A673 (cell line): ENCODE data around the gene VAPB. TPM values are rescaled to one million over a fixed set of nuclear protein-coding genes. Genes with fewer than 3 reads are reported as not detected.

Experiments
- BruUV-seq: library from RNA; stranded (reverse); fragments of 400-500 nt; replicated peaks from 2 replicates; lab custom pipeline; 2021; lab: Mats Ljungman, UMichigan
- CTCF ChIA-PET: fragments of 300-600 bp; sonication (Branson Sonifier 250); formaldehyde crosslinking; loops from one replicate; lab custom pipeline; 2022; ENCODE audit warnings: antibody characterized with exemption; lab: Charles Lee
- POLR2A ChIA-PET: fragments of 300-600 bp; sonication (Branson Sonifier 250); formaldehyde crosslinking; loops from one replicate; lab custom pipeline; 2022; ENCODE audit warnings: antibody characterized with exemption; ENCODE audit not compliant: low non-redundant PET; lab: Charles Lee
- DNase-seq: peaks from one replicate; pipeline ENCODE4 v3.0.0-alpha.2; 2015; ENCODE audit warnings: low spot score
- H3K27ac ChIP-seq: fragments of 200-600 bp; sonication (generic); 2 replicates; pipeline ENCODE4 v1.5.1; 2016; ENCODE audit warnings: mixed run types, low read depth, mild to moderate bottlenecking, mixed read lengths, antibody characterized with exemption, low read length; ENCODE audit not compliant: poor library complexity, severe bottlenecking
- H3K27me3 ChIP-seq: fragments of 200-600 bp; sonication (generic); replicated peaks from 2 replicates; pipeline ENCODE4 v1.6.1; 2017; ENCODE audit warnings: mixed run types, low read depth, mild to moderate bottlenecking, mixed read lengths, antibody characterized with exemption, low read length; ENCODE audit not compliant: insufficient read depth, poor library complexity
- H3K36me3 ChIP-seq: fragments of 200-600 bp; sonication (generic); 2 replicates; pipeline ENCODE4 v1.6.1; 2016; ENCODE audit warnings: mixed run types, mild to moderate bottlenecking, mixed read lengths, antibody characterized with exemption, low read length; ENCODE audit not compliant: insufficient read depth, poor library complexity, severe bottlenecking
- H3K4me1 ChIP-seq: fragments of 200-600 bp; sonication (generic); 2 replicates; pipeline ENCODE4 v1.6.1; 2017; ENCODE audit warnings: mixed run types, mild to moderate bottlenecking, mixed read lengths, antibody characterized with exemption, low read length; ENCODE audit not compliant: insufficient read depth, poor library complexity, severe bottlenecking
- H3K4me3 ChIP-seq: fragments of 200-600 bp; sonication (generic); 2 replicates; pipeline ENCODE4 v1.5.1; 2016; ENCODE audit warnings: low read depth, mixed run types, mild to moderate bottlenecking, mixed read lengths, low read length; ENCODE audit not compliant: poor library complexity, severe bottlenecking
- H3K9me3 ChIP-seq: fragments of 200-600 bp; sonication (generic); 2 replicates; pipeline ENCODE4 v1.6.1; 2016; ENCODE audit warnings: mixed run types, low read depth, mild to moderate bottlenecking, mixed read lengths, antibody characterized with exemption, low read length; ENCODE audit not compliant: poor library complexity, severe bottlenecking
- CTCF ChIP-seq: fragments of 300-800, 200-600 bp; sonication (generic); conservative IDR thresholded peaks from 2 replicates; pipeline ENCODE4 v1.5.1; 2017; ENCODE audit warnings: low read depth, mild to moderate bottlenecking, antibody characterized with exemption, low read length, moderate library complexity, mixed read lengths
- EZH2 ChIP-seq: fragments of 200-600 bp; sonication (generic); IDR thresholded peaks from 2 replicates; pipeline ENCODE4 v1.6.1; 2017; ENCODE audit warnings: borderline replicate concordance, low read depth, mild to moderate bottlenecking, mixed read lengths, antibody characterized with exemption, low read length; ENCODE audit not compliant: poor library complexity, severe bottlenecking
- intact Hi-C: fragments of 100-400 bp; cut with micrococcal nuclease; formaldehyde crosslinking; loops from one replicate; pipeline ENCODE4 v1.10.0; 2022; ENCODE audit not compliant: unreplicated experiment
- total RNA-seq: library from RNA; stranded (reverse); gene quantifications from 2 replicates; pipeline ENCODE4 v1.2.3, GENCODE V29; 2021

The VAPB gene
- total RNA-seq, 1 experiment from 2014 or later, result 60.9 TPM

DNA sequence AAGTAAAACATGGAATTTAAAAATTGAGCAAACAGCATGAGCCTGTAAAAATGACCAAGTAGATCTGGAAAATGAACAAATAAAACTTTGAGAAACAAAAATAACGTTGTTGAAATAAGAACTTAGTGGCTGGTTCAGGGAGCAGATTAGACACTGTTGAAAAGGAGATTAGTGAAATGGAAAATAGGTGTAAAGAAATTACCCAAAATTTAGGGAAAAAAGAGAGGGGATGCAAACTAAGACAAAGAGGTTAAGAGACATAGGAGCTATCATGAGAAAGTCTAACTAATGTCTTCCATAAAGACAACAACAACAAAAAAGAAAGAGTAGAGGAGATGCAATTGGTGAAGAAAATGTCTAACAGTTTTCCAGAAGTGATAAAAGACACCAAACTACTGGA is 97.2 kb downstream of the VAPB start:
- H3K4me1 ChIP-seq, result no peaks in the 10 kb centered on the region
- no peak for DNase-seq
- no peaks in the 10 kb centered on the region for H3K36me3 ChIP-seq
- BruUV-seq, result no TSS peak
- POLR2A ChIA-PET, result no interaction called here
- CTCF ChIA-PET, result no interaction called here
- TF ChIP-seq EZH2 (no peak), CTCF (no peak)
- H3K9me3 ChIP-seq, result peaks cover 17% of the 10 kb centered on the region
- H3K4me3 ChIP-seq, result no peak overlapping the region
- no peak overlapping the region for H3K27ac ChIP-seq
- intact Hi-C loops, result no loop called here
- H3K27me3 ChIP-seq, result no peaks in the 10 kb centered on the region

GRCh38 chr20:58492074-58492718 is 103.2 kb downstream of the VAPB start:
- Histone ChIP-seq H3K36me3 (no peaks in the 10 kb centered on the region), H3K4me3 (no peak overlapping the region), H3K4me1 (no peaks in the 10 kb centered on the region), H3K9me3 (peaks cover 4% of the 10 kb centered on the region), H3K27ac (no peak overlapping the region), H3K27me3 (no peaks in the 10 kb centered on the region)
- intact Hi-C loops, result no loop called here
- no peak for DNase-seq
- BruUV-seq, result no TSS peak
- TF ChIP-seq CTCF (no peak), EZH2 (no peak)
- ChIA-PET CTCF (no interaction called here), POLR2A (no interaction called here)

DNA sequence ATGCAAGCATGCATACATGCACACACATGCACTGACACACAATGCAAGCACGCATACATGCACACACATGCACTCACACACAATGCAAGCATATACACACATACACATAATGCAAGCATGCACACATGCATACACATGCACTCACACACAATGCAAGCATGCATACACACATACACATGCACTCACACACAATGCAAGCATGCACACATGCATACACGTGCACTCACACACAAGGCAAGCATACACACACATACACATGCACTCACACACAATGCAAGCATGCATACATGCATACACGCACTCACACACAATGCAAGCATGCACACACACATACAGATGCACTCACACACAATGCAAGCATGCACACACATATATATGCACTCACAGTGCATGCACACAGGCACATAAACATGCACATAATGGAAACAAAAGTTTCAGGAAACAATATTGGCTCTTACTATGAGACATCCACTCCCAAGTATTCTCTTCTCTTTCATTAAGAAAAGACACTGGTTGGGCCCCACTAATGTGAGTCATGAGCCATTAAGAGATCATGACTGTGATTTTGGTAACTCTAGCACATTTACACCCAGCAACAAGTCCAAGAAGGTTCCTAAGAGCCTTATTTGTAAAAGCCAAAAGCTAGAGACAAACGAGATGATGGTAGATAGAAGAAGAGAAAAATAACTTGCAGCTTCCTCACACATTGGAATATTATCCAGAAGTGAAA is 103.9 kb downstream of the VAPB start:
- intact Hi-C loops, result no loop called here
- Histone ChIP-seq H3K9me3 (no peaks in the 10 kb centered on the region), H3K4me3 (no peak overlapping the region), H3K27ac (no peak overlapping the region), H3K36me3 (no peaks in the 10 kb centered on the region), H3K27me3 (no peaks in the 10 kb centered on the region), H3K4me1 (no peaks in the 10 kb centered on the region)
- CTCF ChIA-PET, result no interaction called here
- no TSS peak for BruUV-seq
- no peak for DNase-seq
- POLR2A ChIA-PET, result no interaction called here
- TF ChIP-seq EZH2, result no peak
- no peak for TF ChIP-seq CTCF
